GM19324 (cell line): Measurements from ENCODE around the gene PGAP1.

ENCODE experiments used
- ATAC-seq: cut with Tn5 transposase; IDR thresholded peaks from one replicate; pipeline ENCODE4 v1.9.1; 2021; ENCODE audit warnings: mild to moderate bottlenecking, moderate library complexity; ENCODE audit not compliant: unreplicated experiment, low FRiP score

PGAP1 gene

GRCh38 chr2:196926562-196927375, at the start of gene PGAP1:
Gene PGAP1 (minus strand): TSS chr2:196926707. CDS start chr2:196926616, 91 bp downstream.
- ATAC-seq: peak; percentile 95

- no peak for ATAC-seq
Measured at GRCh38 chr2:196974970-196975369, 48.5 kb upstream of the PGAP1 start.

- no peak for ATAC-seq
Measured at GRCh38 chr2:196971574-196972279, 45.2 kb upstream of the PGAP1 start.

- no peak for ATAC-seq
Measured at GRCh38 chr2:196970099-196970498, 43.6 kb upstream of the PGAP1 start.

GRCh38 chr2:196968516-196968915, 42.0 kb upstream of the PGAP1 start:
- ATAC-seq: no peak

- ATAC-seq: no peak
Measured at GRCh38 chr2:196967775-196968174, 41.3 kb upstream of the PGAP1 start.

GRCh38 chr2:196967116-196967515, 40.6 kb upstream of the PGAP1 start:
- ATAC-seq: no peak

- no peak for ATAC-seq
Measured at GRCh38 chr2:196966061-196966460, 39.6 kb upstream of the PGAP1 start.

GRCh38 chr2:196965651-196966050, 39.1 kb upstream of the PGAP1 start:
- no peak for ATAC-seq

GRCh38 chr2:196963961-196964360, 37.5 kb upstream of the PGAP1 start:
- ATAC-seq: no peak

- no peak for ATAC-seq
Measured at GRCh38 chr2:196963043-196963442, 36.5 kb upstream of the PGAP1 start.

GRCh38 chr2:196962325-196962724, 35.8 kb upstream of the PGAP1 start:
- ATAC-seq: no peak

GRCh38 chr2:196961889-196962288, 35.4 kb upstream of the PGAP1 start:
- peak; percentile 96 for ATAC-seq

- no peak for ATAC-seq
Measured at GRCh38 chr2:196959734-196960338, 33.3 kb upstream of the PGAP1 start.

GRCh38 chr2:196959281-196959680, 32.8 kb upstream of the PGAP1 start:
- ATAC-seq: no peak

- ATAC-seq: no peak
Measured at GRCh38 chr2:196957881-196958525, 31.5 kb upstream of the PGAP1 start.

GRCh38 chr2:196957442-196957841, 30.9 kb upstream of the PGAP1 start:
- ATAC-seq: no peak

GRCh38 chr2:196956069-196956468, 29.6 kb upstream of the PGAP1 start:
- ATAC-seq: no peak

- ATAC-seq: no peak
Measured at GRCh38 chr2:196955036-196955435, 28.5 kb upstream of the PGAP1 start.

GRCh38 chr2:196954001-196954400, 27.5 kb upstream of the PGAP1 start:
- no peak for ATAC-seq

GRCh38 chr2:196952936-196953335, 26.4 kb upstream of the PGAP1 start:
- no peak for ATAC-seq
